Fibroblast of skin of scalp (primary cell): ENCODE measurements around the gene SAPCD1.
"Not testable (repeated sequence)": the region's sequence is repeated elsewhere in the genome, so short reads cannot be mapped to it uniquely, and the experiment has no call there.

Source experiments
- DNase-seq: peaks from one replicate; pipeline ENCODE4 v3.0.0-alpha.2; 2013

SAPCD1 gene

GRCh38 chr6:31805939-31806469 is 43.5 kb downstream of the SAPCD1 start:
- DNase-seq, result no peak

DNA sequence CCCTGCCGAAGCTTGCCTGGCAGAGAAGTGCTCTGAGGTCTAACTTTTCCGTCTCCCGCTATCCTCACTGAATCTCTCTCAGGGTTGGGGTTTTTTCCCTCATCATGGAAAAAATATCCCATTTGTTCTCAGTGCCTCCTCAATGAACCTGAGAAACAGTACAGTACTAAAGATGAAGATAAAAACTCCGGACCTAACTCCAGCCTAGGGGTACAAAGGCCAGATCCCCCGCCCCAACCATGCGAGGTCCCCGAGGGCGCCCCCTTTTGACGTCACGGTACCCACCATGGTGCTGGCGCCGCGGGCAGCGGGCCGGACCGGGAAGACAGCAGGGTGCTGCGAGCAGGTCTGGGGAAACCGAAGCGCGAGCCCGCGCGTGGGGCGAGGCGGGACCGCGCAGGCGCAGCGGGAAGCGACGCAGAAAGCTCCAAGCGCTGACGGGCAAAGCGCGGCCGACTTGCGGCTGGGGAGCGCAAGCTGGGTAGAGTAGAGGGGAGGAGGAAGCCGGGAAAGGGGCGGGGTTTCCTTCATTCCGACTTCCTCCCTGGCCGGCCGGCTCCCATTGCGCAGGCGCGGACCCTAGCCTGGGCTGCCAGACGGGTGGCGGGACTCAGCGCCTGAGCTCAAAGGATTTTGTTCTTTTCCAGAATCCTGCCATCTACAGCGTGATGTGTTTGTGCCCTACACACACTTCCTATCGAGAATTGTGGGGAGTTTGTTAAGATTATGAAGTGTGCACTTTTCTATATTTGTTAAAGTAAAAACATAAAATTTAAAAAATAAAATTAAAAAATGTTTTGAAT is 44.2 kb downstream of the SAPCD1 start, which contains the start of gene LSM2:
Gene LSM2, minus strand, starts transcription at position 497 of the 803 bp plus-strand sequence. Its CDS starts 209 bp downstream, at position 288.
- peak; percentile 97 for DNase-seq

DNA sequence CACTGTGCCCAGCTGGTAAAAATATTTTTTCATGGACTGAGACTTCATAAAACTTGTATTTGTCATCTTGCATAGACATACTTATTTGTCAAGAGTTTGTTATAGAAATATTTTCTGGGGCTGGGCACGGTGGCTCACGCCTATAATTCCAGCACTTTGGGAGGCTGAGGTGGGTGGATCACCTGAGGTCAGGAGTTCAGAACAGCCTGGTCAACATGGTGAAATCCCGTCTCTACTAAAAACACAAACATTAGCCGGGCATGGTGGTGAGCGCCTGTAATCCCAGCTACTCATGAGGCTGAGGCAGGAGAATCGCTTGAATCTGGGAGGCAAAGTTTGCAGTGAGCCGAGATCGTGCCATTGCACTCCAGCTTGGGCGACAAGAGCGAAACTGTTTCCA is 46.1 kb downstream of the SAPCD1 start:
- DNase-seq, result not testable (repeated sequence)

GRCh38 chr6:31811645-31812044 is 49.2 kb downstream of the SAPCD1 start:
- no peak for DNase-seq

DNA sequence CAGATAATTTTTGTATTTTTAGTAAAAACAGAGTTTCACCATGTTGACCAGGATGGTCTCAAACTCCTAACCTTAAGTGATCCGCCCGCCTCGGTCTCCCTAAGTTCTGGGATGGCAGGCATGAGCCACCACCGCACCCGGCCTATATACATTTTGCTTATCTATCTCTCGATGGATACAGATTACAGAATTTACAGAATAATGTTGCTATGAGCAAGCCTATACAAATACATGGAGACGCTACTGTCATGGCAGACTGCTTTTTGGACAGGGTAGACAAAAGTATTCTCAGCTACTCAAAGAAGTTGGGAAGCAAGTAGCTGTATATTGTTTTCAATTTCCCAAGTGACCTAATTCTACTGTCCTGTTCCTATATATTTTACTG is 51.0 kb downstream of the SAPCD1 start:
- no peak for DNase-seq
